ENCODE data around the gene ADCY1.

ADCY1 gene

GRCh38 chr7:45663167-45663921 is 89.2 kb downstream of the ADCY1 start:
- H3K4me1 ChIP-seq, result peaks cover 5% of the 10 kb centered on the region
- no peaks in the 10 kb centered on the region for H4K20me1 ChIP-seq
- H3K27me3 ChIP-seq, result no peaks in the 10 kb centered on the region
- no peak overlapping the region for H3K4me2 ChIP-seq
- no peak for TF ChIP-seq Cebpa-rat (IDR thresholded peaks at IDR 0.05)
- H3K4me3 ChIP-seq, result no peak overlapping the region
- H3K36me3 ChIP-seq, result no peaks in the 10 kb centered on the region
- no peak overlapping the region for H3K27ac ChIP-seq
- H3K9ac ChIP-seq, result no peak overlapping the region
- H3K9me3 ChIP-seq, result no peaks in the 10 kb centered on the region

DNA sequence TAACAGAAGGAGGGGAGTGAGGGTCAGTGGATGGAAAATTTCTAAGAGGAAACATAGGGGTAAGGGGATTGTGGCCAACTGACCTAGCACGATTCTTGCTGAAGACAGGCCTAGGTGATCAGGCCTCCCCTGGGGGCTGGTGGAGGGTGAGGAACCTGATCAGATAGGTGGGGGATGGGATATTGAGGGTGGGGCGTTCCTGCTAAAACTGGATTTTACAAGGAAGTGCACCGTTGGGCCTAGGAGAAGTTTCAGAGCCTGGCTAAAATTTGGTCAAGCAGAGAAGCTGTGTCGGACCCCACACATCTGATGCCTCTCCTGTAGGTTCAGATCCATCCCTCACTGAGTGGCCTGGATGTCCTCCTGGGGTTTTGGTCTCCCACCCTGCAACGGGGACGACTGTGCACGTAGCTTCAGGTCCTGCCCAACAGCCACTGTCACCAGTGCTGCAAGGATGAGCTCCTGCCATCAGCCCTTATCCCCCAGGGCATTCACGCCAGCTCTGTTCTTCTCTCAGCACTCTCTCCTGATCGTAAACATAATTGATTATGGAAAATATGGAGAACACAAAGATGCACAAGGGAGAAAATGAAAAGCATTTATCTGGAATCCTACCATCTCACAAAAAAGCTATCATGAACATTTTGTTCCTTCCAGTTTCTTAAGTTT is 89.9 kb downstream of the ADCY1 start:
- no peaks in the 10 kb centered on the region for H3K27me3 ChIP-seq
- no peak overlapping the region for H3K4me3 ChIP-seq
- H3K4me2 ChIP-seq, result no peak overlapping the region
- H4K20me1 ChIP-seq, result no peaks in the 10 kb centered on the region
- no peaks in the 10 kb centered on the region for H3K9me3 ChIP-seq
- H3K27ac ChIP-seq, result no peak overlapping the region
- no peak overlapping the region for H3K9ac ChIP-seq
- TF ChIP-seq Cebpa-rat (IDR thresholded peaks at IDR 0.05), result no peak
- H3K36me3 ChIP-seq, result no peaks in the 10 kb centered on the region
- H3K4me1 ChIP-seq, result no peaks in the 10 kb centered on the region

DNA sequence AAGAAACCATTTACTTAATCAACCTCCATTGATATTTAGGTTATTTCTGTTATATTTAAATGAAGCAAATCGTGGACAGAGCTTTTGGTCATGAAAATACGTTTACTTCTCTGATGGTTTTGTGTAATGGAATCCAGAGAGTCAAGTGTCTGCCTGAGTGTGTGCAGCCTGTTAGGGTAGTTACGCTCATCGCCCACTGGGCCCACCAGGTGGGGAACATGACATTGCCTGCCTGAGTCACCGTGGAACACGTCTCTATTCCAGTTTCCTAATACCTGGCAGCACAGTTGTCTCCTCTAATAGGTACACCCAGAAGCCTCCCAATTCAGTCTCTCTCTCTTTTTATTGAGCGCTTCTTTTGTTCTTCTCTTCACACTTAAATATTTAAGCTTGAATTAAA is 91.0 kb downstream of the ADCY1 start:
- Histone ChIP-seq H3K27me3 (no peaks in the 10 kb centered on the region), H3K4me2 (no peak overlapping the region), H3K4me1 (no peaks in the 10 kb centered on the region), H3K4me3 (no peak overlapping the region), H4K20me1 (no peaks in the 10 kb centered on the region), H3K9ac (no peak overlapping the region), H3K27ac (no peak overlapping the region), H3K9me3 (no peaks in the 10 kb centered on the region), H3K36me3 (no peaks in the 10 kb centered on the region; the same call in 1 of the 2 replicates)
- TF ChIP-seq Cebpa-rat (IDR thresholded peaks at IDR 0.05), result no peak

DNA sequence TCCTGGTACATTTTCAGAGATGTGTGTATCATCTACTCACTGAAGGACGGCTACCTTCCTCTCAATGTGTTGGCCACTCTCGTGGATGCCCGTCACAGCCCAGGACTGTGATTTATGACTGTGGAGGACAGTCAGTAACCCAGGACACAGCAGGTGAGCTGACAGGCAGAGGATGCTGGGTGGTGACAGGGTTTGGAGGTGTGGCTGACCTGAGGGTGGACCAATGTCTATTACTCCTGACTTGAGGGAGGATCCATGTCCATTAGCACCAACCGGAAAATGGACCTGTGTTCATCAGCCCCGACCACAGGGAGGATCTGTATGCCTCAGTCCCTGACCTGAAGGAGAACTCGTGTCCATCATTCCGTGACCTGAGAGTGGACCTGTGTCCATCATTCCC is 96.1 kb downstream of the ADCY1 start:
- TF ChIP-seq Cebpa-rat (IDR thresholded peaks at IDR 0.05), result no peak
- no peak overlapping the region for H3K27ac ChIP-seq
- no peak overlapping the region for H3K4me3 ChIP-seq
- H3K27me3 ChIP-seq, result no peaks in the 10 kb centered on the region
- peaks cover 3% of the 10 kb centered on the region; the same call in 1 of the 2 replicates for H3K36me3 ChIP-seq
- H4K20me1 ChIP-seq, result no peaks in the 10 kb centered on the region
- no peak overlapping the region for H3K4me2 ChIP-seq
- no peaks in the 10 kb centered on the region for H3K9me3 ChIP-seq
- H3K9ac ChIP-seq, result no peak overlapping the region
- H3K4me1 ChIP-seq, result no peaks in the 10 kb centered on the region

- H3K27me3 ChIP-seq, result no peaks in the 10 kb centered on the region
- H3K9ac ChIP-seq, result no peak overlapping the region
- no peak overlapping the region for H3K4me3 ChIP-seq
- H3K4me2 ChIP-seq, result no peak overlapping the region
- H3K9me3 ChIP-seq, result no peaks in the 10 kb centered on the region
- no peak for TF ChIP-seq Cebpa-rat (IDR thresholded peaks at IDR 0.05)
- no peaks in the 10 kb centered on the region for H4K20me1 ChIP-seq
- H3K36me3 ChIP-seq, result peaks cover 3% of the 10 kb centered on the region; the same call in 1 of the 2 replicates
- no peak overlapping the region for H3K27ac ChIP-seq
- H3K4me1 ChIP-seq, result no peaks in the 10 kb centered on the region
Observed at GRCh38 chr7:45670717-45671116, 96.5 kb downstream of the ADCY1 start.

DNA sequence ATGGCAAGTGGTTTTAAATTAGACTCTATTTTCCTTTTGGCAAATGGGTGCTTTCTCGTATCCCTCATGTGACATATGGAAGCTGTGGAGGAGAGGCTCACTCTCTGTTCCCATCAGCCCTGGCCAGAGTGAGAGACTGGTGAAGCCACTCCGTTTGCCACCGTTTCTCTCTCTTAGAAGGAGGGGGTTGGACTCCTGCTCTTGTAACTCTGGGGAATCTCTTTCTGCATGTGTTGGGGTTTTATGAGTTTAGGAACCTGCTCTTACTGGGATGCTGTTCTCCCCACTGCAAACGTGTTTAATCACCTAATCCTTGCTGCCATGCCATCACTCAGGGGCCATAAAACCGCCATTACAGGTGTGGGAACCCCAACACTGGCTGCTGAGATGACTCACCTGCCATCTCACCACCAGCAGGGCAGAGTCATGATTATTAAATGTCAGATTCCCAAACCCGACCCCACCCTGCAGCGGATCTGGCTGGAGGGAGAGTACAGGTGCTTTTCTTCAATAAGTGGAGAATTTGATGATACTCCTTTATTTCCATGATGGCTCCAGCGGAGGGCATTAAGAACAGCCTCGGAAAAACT is 103.2 kb downstream of the ADCY1 start:
- peaks cover 3% of the 10 kb centered on the region; the same call in 1 of the 2 replicates for H3K9me3 ChIP-seq
- H4K20me1 ChIP-seq, result no peaks in the 10 kb centered on the region
- H3K27ac ChIP-seq, result no peak overlapping the region
- no peak overlapping the region for H3K4me2 ChIP-seq
- TF ChIP-seq Cebpa-rat (IDR thresholded peaks at IDR 0.05), result no peak
- no peak overlapping the region for H3K4me3 ChIP-seq
- 0 out of 2 replicates have a peak, but pooled peaks cover 6% of the 10 kb centered on the region for H3K36me3 ChIP-seq
- H3K4me1 ChIP-seq, result peaks cover 7% of the 10 kb centered on the region; the same call in 1 of the 2 replicates
- no peak overlapping the region for H3K9ac ChIP-seq
- no peaks in the 10 kb centered on the region for H3K27me3 ChIP-seq

DNA sequence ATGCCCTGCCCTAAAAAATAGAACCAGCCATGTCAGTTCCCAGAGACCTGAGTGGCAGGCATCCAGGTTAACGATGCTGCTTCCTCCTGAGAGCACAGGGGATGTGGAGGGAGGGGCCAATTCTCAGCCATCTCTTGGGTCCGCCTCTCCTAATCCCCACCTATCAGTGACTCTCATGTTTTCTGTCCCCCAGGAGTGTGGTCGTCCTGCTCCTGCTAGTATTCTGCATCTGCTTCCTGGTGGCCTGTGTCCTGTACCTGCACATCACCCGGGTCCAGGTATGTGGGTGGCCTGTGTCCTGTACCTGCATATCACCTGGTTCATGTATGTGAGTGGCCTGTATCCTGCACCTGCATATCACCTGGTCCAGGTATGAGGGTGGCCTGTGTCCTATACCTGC is 105.3 kb downstream of the ADCY1 start:
- Histone ChIP-seq H3K9ac (no peak overlapping the region), H3K4me2 (no peak overlapping the region), H3K9me3 (peaks cover 3% of the 10 kb centered on the region; the same call in 1 of the 2 replicates), H3K4me1 (peaks cover 7% of the 10 kb centered on the region; the same call in 1 of the 2 replicates), H3K4me3 (no peak overlapping the region), H3K27me3 (no peaks in the 10 kb centered on the region), H3K27ac (no peak overlapping the region), H4K20me1 (no peaks in the 10 kb centered on the region), H3K36me3 (0 out of 2 replicates have a peak, but pooled peaks cover 6% of the 10 kb centered on the region)
- TF ChIP-seq Cebpa-rat (IDR thresholded peaks at IDR 0.05), result no peak

DNA sequence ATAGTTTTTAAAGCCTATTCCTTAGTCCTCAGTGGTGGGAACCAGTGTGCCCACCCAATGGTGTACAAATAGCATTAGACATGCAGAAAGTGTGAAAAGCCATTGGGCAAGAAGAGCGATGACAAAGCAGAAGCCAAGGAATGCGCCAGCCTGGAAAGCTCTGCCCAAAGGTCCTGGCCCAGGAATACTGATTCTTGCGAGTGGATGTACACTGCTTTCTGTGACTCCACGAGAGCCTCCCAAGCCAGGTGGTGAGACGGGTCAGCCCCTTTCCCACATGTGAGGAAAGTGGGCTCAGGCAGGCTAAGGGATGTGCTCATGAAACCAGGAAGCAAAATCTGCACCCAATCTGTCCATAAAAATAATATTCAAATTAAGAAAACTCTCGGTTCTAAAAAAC is 106.6 kb downstream of the ADCY1 start:
- H3K36me3 ChIP-seq, result 0 out of 2 replicates have a peak, but pooled peaks cover 6% of the 10 kb centered on the region
- H3K4me1 ChIP-seq, result peaks cover 7% of the 10 kb centered on the region; the same call in 1 of the 2 replicates
- H3K9ac ChIP-seq, result no peak overlapping the region
- no peak overlapping the region for H3K27ac ChIP-seq
- H3K4me2 ChIP-seq, result no peak overlapping the region
- H3K27me3 ChIP-seq, result no peaks in the 10 kb centered on the region
- TF ChIP-seq Cebpa-rat (IDR thresholded peaks at IDR 0.05), result no peak
- peaks cover 3% of the 10 kb centered on the region; the same call in 1 of the 2 replicates for H3K9me3 ChIP-seq
- H3K4me3 ChIP-seq, result no peak overlapping the region
- H4K20me1 ChIP-seq, result no peaks in the 10 kb centered on the region

GRCh38 chr7:45681596-45682357 is 107.6 kb downstream of the ADCY1 start:
- Histone ChIP-seq H4K20me1 (no peaks in the 10 kb centered on the region), H3K4me2 (no peak overlapping the region), H3K27ac (no peak overlapping the region), H3K36me3 (0 out of 2 replicates have a peak, but pooled peaks cover 6% of the 10 kb centered on the region), H3K27me3 (no peaks in the 10 kb centered on the region), H3K4me3 (no peak overlapping the region), H3K4me1 (peaks cover 4% of the 10 kb centered on the region; the same call in 1 of the 2 replicates), H3K9ac (no peak overlapping the region), H3K9me3 (no peaks in the 10 kb centered on the region)
- no peak for TF ChIP-seq Cebpa-rat (IDR thresholded peaks at IDR 0.05)

Measured in BLaER1 (cell line).